ENCODE results near the gene TTC34.
"Not testable (repeated sequence)": the region's sequence is repeated elsewhere in the genome, so short reads cannot be mapped to it uniquely, and the experiment has no call there.

TTC34 gene

DNA sequence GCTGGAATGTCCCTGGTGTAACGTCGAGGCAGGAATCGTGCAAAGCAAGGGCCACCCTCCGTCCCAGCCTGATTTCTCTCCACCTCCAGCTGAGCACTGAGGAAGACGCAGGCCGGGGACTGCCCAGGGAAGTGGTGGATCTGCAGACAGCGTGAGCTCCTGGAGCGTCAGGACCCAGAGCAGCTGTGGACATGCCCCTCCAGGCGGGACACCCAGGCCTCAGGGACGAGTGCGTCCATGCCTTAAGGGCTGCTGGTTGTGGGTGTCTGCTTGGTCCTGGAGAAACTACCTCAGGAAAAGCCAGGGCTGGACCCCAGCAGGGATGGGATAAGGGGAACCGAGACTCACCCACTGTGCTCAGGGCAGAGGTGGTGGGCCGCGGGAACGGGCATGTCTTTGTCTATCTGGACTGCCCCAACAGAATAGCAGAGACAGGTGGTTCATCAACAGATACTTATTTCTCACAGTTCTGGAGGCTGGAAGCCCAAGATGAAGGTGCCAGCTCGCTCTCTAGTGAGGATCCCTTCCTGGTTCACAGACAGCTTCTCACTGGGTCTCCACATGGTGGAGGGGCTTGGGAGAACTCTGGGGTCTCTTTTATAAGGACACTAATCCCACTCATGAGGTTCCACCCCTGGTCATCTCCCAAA is 162.9 kb downstream of the TTC34 start:
- no peak for DNase-seq

DNA sequence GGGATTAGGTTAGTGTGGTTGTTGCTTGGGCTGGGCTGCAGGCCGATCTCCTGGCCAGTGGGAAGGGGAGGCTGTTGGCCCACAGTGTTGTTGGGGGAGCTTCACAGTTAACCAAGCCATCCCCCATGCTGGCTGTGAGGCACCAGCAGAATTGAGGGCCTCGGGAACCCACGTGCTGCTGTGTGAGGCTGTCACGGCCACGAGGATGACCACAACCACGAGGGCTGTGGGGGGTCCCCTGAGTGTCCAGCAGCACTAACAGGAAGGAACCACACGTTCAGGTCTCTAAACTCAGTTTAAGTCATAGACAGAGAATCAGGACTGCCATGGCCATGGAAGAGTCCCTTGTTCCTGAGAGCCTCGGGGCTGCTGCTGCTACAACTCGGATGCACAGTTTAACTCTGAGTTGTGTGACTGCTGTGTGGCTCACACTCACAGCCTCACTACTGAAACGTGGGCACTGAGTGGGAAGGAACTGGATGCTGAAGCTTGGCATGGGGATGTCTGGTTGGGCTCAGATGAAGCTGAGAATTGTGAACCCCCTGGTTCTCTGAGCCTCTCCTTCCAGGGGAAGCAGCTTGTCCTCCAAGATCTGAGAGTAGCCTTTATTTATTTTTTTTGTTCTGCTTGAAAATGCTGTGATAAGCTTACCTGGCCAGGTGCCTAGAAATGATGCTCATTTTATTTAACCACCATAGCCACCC is 163.9 kb downstream of the TTC34 start:
- DNase-seq: no peak

- no peak for DNase-seq
These were observed 164.8 kb downstream of the TTC34 start for GRCh38 chr1:2636733-2637132.

GRCh38 chr1:2635361-2636010 is 166.0 kb downstream of the TTC34 start:
- DNase-seq: no peak

DNA sequence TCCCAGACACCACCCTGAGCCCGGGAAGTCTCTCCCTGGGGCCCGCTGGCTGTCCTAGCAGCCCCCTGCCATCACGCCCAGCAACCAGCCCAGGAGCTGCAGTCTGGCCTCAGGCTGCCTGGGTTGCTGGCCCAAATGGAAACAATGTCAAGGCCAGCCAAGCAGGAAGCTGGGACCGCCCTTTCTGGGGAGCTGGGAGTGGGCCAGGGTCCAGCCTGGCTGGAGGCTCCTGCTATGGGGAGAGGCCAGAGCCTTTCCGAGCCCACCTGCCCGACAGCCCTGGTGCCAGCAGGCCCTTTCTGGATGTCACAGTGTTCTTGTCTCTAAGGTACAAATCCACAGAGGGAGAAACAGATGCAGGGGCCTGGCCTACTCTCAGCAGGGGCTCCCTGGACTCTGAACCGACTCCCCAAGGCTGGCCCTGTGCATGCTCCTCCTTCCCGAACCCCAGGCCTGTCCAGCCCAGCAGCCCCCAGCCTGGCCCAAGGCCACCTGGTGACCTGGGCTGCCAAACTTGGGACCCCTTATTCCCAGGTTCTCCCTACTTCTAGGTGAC is 167.5 kb downstream of the TTC34 start:
- no peak for DNase-seq

DNA sequence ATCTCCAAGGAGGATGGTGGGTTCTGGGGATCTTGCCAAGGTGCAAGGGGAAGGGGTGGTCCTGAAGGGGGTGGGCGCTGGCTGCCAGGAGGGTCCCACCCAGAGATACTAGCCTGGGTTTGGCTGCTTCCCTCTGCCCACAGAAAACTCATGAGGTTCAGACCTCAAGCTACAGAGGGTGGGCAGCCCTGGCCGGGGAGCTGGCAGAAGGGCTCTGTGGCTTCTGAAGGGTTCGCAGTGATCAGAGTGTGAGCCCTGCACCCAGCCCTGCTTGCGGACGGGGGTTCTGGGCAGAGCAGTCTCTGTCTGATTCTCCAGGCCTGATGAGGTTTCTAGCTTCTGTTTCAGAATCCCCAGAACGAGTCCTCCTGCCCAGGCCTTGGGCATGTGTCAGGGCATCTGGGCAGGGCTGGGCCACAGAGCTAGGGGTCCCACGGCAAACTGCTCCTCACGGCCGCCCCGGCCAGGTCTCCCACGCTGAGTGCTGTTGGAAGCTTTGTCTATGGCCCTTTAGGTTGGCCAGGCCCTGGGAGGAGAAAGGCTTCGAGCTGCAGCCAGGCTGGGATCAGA is 168.0 kb downstream of the TTC34 start:
- DNase-seq: no peak

- no peak for DNase-seq
These were observed 168.7 kb downstream of the TTC34 start, which contains the start of gene MMEL1 for GRCh38 chr1:2632561-2633361. Gene MMEL1 (minus strand): TSS chr1:2633016. CDS start chr1:2629484, 3,532 bp downstream.

- no peak for DNase-seq
These were observed 169.5 kb downstream of the TTC34 start for GRCh38 chr1:2632051-2632430.

GRCh38 chr1:2631136-2632050 is 170.1 kb downstream of the TTC34 start:
- no peak for DNase-seq

GRCh38 chr1:2630498-2631135 is 170.9 kb downstream of the TTC34 start:
- no peak for DNase-seq

- DNase-seq: no peak
These were observed 171.6 kb downstream of the TTC34 start for GRCh38 chr1:2629627-2630497.

DNA sequence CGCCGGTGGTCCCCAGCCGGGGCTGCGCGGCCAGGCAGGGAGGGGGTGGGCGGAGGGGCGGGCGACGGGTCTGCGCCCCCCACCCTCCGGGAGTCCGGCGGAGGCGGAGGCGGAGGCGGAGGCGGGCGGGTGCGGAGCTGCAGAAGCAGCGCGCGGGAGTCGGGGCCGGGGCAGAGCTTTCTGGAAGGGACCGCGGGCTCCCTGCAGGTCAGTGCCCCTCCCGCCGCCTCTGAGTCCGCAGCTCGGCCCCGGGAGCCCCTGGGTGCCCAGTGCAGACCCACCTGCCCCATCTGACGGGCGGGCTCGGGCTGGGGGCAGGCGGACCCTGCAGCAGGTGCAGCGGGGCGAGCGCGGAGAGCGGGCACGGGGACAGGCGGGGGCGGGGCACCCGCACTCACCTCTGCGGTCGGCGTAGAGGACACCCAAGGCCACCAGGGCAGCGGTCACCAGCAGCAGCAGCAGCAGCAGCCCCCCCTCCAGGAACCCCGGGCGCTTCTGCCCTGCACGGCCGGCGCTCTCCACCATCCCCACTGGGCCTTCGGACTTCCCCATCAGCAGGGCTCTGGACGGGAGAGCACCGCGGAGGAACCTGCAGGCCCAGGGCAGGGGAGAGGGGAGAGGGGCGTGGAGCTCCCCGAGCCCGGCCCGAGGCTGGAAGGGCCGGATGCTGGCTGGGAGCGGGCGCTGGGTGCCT is 172.4 kb downstream of the TTC34 start:
- no peak for DNase-seq

DNA sequence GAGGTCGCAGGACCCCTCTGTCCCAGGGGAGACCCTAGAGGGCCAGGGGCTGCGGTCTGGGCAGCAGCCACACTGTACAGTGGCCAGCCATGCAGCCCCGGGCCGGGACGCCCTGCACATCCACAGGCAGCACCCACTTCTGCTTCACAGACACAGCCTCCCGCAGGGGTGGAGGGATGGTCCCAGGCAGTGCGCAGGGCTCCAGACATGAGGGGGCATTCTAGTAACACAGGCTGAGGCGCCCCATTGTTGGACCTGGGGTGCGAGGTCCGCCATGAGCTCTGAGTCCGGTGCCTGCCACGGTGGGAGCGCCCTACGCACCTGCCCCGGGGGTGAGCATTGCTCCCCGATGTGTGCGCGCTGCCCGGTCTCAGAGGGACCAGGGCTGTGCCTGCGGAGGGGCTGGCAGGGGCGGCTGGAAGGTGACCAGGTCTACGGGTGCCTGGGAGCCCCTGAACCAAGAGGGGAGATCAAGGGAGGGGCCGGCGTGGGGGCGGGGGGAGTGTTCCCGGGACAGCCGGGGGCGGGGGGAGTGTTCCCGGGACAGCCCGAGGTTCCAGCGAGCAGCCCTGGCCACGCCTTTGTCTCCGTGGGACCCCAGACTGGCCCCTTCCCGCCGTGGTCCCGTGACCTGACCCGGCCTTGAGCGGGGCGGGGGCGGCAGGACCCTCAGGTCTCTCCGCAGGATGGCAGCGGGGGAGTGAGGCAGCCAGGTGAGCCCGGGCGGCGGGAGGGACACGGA is 173.1 kb downstream of the TTC34 start:
- no peak for DNase-seq

- no peak for DNase-seq
These were observed 173.7 kb downstream of the TTC34 start for GRCh38 chr1:2627746-2628145.

DNA sequence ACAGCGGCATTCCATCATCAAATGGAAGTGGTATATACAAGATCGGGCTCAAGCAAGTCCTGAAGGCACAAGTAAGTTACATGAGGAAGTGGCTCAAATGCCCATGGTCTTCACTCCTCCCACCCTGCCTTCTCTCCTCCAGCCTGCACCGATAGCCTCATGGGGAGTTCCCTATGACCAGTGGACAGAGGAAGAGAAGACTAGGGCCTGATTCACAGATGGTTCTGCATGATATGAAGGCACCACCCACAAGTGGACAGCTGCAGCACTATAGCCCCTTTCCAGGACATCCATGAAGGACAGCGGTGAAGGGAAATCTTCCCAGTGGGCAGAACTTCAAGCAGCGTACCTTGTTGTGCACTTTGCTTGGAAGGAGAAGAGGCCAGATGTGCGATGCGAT is 175.7 kb downstream of the TTC34 start:
- DNase-seq: not testable (repeated sequence)

DNA sequence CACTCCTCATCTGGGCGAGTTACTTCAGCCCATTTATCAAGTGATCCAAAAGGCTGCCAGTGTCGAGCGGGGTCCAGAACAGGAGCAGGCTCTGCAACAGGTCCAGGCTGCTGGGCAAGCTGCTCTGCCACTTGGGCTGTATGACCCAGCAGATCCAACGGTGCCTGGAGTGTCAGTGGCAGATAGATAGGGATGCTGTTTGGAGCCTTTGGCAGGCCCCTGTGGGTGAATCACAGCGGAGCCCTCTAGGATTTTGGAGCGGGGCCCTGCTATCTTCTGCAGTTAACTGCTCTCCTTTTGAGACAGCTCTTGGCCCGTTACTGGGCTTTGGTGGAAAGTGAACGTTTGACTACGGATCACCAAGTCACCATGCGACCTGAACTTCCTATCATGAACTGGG is 176.2 kb downstream of the TTC34 start:
- DNase-seq: no peak

DNA sequence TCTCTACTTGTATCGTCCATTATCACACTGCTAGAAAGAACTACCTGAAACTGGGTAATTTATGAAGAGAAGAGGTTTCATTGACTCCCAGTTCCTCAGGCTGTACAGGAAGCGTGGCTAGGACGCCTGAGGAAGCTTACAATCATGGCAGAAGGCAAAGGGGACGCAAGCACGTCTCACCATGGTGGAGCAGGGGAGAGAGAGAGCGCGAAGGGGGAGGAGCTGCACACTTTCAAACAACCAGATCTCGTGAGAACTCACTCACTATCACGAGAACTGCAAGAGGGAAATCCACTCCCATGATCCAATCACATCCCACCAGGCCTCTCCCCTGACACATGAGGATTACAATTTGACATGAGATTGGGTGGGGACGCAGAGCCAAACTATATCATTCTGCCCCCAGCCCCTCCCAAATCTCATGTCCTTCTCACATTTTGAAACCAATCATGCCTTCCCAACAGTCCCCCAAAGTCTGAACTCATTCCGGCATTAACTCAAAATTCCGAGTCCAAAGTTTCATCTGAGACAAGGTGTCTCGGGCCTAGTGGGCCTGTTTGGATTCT is 176.7 kb downstream of the TTC34 start:
- no peak for DNase-seq

Measured in suppressor macrophage treated with lipopolysaccharide for 4 hours (primary cell).